OCI-LY1 (cell line): ENCODE data around the gene RASL11A.

Source experiments
- H2AFZ ChIP-seq: fragments of 200-600 bp; sonication (generic), shearing (Covaris generic); 2 replicates; pipeline ENCODE4 v1.6.0; 2014; ENCODE audit warnings: antibody characterized with exemption, mild to moderate bottlenecking, low read length
- H3F3A ChIP-seq: fragments of 200-600 bp; sonication (generic), shearing (Covaris generic); 2 replicates; pipeline ENCODE4 v1.6.0; 2014; ENCODE audit warnings: mild to moderate bottlenecking, antibody characterized with exemption, low read length, moderate library complexity; ENCODE audit not compliant: insufficient read depth
- H3K27ac ChIP-seq: fragments of 200-600 bp; sonication (generic); 2 replicates; pipeline ENCODE4 v1.5.1; 2014; ENCODE audit warnings: low read length, mixed run types, mild to moderate bottlenecking, low read depth; ENCODE audit not compliant: poor library complexity, severe bottlenecking
- H3K27me3 ChIP-seq: fragments of 200-600 bp; sonication (generic); 2 replicates; pipeline ENCODE4 v1.6.0; 2014; ENCODE audit warnings: antibody characterized with exemption, mild to moderate bottlenecking, low read length, moderate library complexity; ENCODE audit not compliant: insufficient read depth
- H3K36me3 ChIP-seq: fragments of 200-600 bp; sonication (generic); 2 replicates; pipeline ENCODE4 v1.6.1; 2014; ENCODE audit warnings: mild to moderate bottlenecking, antibody characterized with exemption, low read length, moderate library complexity, mixed read lengths; ENCODE audit not compliant: insufficient read depth
- H3K4me1 ChIP-seq: fragments of 200-600 bp; sonication (generic); 2 replicates; pipeline ENCODE4 v1.5.1; 2014; ENCODE audit warnings: mild to moderate bottlenecking, low read length, moderate library complexity; ENCODE audit not compliant: insufficient read depth, severe bottlenecking
- H3K4me2 ChIP-seq: fragments of 200-600 bp; sonication (generic), shearing (Covaris generic); 2 replicates; pipeline ENCODE4 v1.6.1; 2014; ENCODE audit warnings: low read length
- H3K4me3 ChIP-seq: fragments of 200-600 bp; sonication (generic); 2 replicates; pipeline ENCODE4 v1.5.1; 2014; ENCODE audit warnings: low read length, low read depth, mild to moderate bottlenecking, mixed read lengths; ENCODE audit not compliant: poor library complexity, severe bottlenecking
- H3K79me2 ChIP-seq: fragments of 200-600 bp; shearing (Covaris generic); 2 replicates; pipeline ENCODE4 v1.6.1; 2016; ENCODE audit warnings: mixed run types, low read length, mixed read lengths; ENCODE audit not compliant: insufficient read depth
- H3K9ac ChIP-seq: fragments of 200-600 bp; sonication (generic), shearing (Covaris generic); 2 replicates; pipeline ENCODE4 v1.6.1; 2014; ENCODE audit warnings: mild to moderate bottlenecking, low read length, mixed read lengths
- H3K9me2 ChIP-seq: fragments of 200-600 bp; sonication (generic), shearing (Covaris generic); 2 replicates; pipeline ENCODE4 v1.6.1; 2014; ENCODE audit warnings: low read depth, mild to moderate bottlenecking, low read length, mixed read lengths
- H3K9me3 ChIP-seq: fragments of 200-600 bp; shearing (Covaris generic); 2 replicates; pipeline ENCODE4 v1.6.1; 2014; ENCODE audit warnings: low read length, mixed read lengths
- H4K20me1 ChIP-seq: fragments of 200-600 bp; sonication (generic), shearing (Covaris generic); 2 replicates; pipeline ENCODE4 v1.6.0; 2016; ENCODE audit warnings: mild to moderate bottlenecking, low read length; ENCODE audit not compliant: insufficient read depth
- EZH2 ChIP-seq: fragments of 200-600 bp; sonication (generic), shearing (Covaris generic); IDR thresholded peaks from 2 replicates; pipeline ENCODE4 v1.8.0; 2017; ENCODE audit warnings: borderline replicate concordance, mixed run types, mild to moderate bottlenecking, antibody characterized with exemption, low read length, moderate library complexity, mixed read lengths
- TF ChIP-seq, protein P1 (sequence below): fragments of 200-600 bp; sonication (generic), shearing (Covaris generic); IDR thresholded peaks from 2 replicates; pipeline ENCODE4 v1.5.1; 2017; ENCODE audit warnings: mild to moderate bottlenecking, antibody characterized with exemption, low read length, moderate library complexity, mixed read lengths

Gene RASL11A

GRCh38 chr13:27251166-27252091 lies 19.2 kb upstream of the RASL11A start, which contains the start of gene RPL21:
Gene RPL21 (plus strand): TSS chr13:27251558. CDS start chr13:27253777, 2,219 bp downstream.
- no peak for TF ChIP-seq EZH2
- TF ChIP-seq, protein P1, sequence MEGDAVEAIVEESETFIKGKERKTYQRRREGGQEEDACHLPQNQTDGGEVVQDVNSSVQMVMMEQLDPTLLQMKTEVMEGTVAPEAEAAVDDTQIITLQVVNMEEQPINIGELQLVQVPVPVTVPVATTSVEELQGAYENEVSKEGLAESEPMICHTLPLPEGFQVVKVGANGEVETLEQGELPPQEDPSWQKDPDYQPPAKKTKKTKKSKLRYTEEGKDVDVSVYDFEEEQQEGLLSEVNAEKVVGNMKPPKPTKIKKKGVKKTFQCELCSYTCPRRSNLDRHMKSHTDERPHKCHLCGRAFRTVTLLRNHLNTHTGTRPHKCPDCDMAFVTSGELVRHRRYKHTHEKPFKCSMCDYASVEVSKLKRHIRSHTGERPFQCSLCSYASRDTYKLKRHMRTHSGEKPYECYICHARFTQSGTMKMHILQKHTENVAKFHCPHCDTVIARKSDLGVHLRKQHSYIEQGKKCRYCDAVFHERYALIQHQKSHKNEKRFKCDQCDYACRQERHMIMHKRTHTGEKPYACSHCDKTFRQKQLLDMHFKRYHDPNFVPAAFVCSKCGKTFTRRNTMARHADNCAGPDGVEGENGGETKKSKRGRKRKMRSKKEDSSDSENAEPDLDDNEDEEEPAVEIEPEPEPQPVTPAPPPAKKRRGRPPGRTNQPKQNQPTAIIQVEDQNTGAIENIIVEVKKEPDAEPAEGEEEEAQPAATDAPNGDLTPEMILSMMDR: no peak
- peaks cover 53% of the 10 kb centered on the region for H3K79me2 ChIP-seq
- no peaks in the 10 kb centered on the region for H3K9me3 ChIP-seq
- H3K4me3 ChIP-seq: peak within 1 kb of the TSS; percentile 96
- peak within 1 kb of the TSS; percentile 51; the same call in 1 of the 2 replicates for H2AFZ ChIP-seq
- no peaks in the 10 kb centered on the region for H4K20me1 ChIP-seq
- no peaks in the 10 kb centered on the region for H3K27me3 ChIP-seq
- H3K27ac ChIP-seq: peak within 1 kb of the TSS; percentile 83
- peaks cover 30% of the 10 kb centered on the region for H3K4me1 ChIP-seq
- H3K9ac ChIP-seq: peak within 1 kb of the TSS; percentile 99
- no peaks in the 10 kb centered on the region for H3K9me2 ChIP-seq
- peak within 1 kb of the TSS; percentile 83 for H3K4me2 ChIP-seq
- no peaks in the 10 kb centered on the region for H3F3A ChIP-seq
- H3K36me3 ChIP-seq: peaks cover 54% of the 10 kb centered on the region

- Histone ChIP-seq H3F3A (no peaks in the 10 kb centered on the region), H3K4me3 (peak overlapping the region; percentile 96), H4K20me1 (no peaks in the 10 kb centered on the region)
Observed at GRCh38 chr13:27252467-27252866, 18.2 kb upstream of the RASL11A start.

GRCh38 chr13:27257233-27257568 lies 13.4 kb upstream of the RASL11A start:
- Histone ChIP-seq H3K36me3 (peaks cover 95% of the 10 kb centered on the region), H3K9me3 (no peaks in the 10 kb centered on the region), H3K79me2 (peaks cover 32% of the 10 kb centered on the region), H3K4me3 (no peak overlapping the region), H3K27ac (no peak overlapping the region), H3K4me2 (no peak overlapping the region), H3F3A (peaks cover 6% of the 10 kb centered on the region), H3K27me3 (no peaks in the 10 kb centered on the region), H4K20me1 (no peaks in the 10 kb centered on the region), H3K9me2 (no peaks in the 10 kb centered on the region), H2AFZ (no peak overlapping the region), H3K9ac (no peak overlapping the region), H3K4me1 (peaks cover 32% of the 10 kb centered on the region)
- TF ChIP-seq EZH2: no peak
- TF ChIP-seq, protein P1: no peak

More at GRCh38 chr13:27252467-27252866, 18.2 kb upstream of the RASL11A start:
- Histone ChIP-seq H3K9me3 (no peaks in the 10 kb centered on the region), H3K79me2 (peaks cover 53% of the 10 kb centered on the region), H3K9ac (peak overlapping the region; percentile 99), H3K27ac (peak overlapping the region; percentile 83), H3K4me1 (peaks cover 30% of the 10 kb centered on the region), H3K27me3 (no peaks in the 10 kb centered on the region), H3K9me2 (no peaks in the 10 kb centered on the region), H3K36me3 (peaks cover 65% of the 10 kb centered on the region), H2AFZ (no peak overlapping the region), H3K4me2 (peak overlapping the region; percentile 83)
- TF ChIP-seq, protein P1: no peak
